PC-9 (cell line): ENCODE data around the gene ROBO4.

Experiments used
- CTCF ChIP-seq: fragments of 200-600 bp; sonication (generic); conservative IDR thresholded peaks from 2 replicates; pipeline ENCODE4 v1.6.1; 2017; ENCODE audit warnings: mixed run types, antibody characterized with exemption, mild to moderate bottlenecking, moderate library complexity
- EZH2 ChIP-seq: fragments of 200-600 bp; sonication (generic); IDR thresholded peaks from 2 replicates; pipeline ENCODE4 v1.8.0; 2017; ENCODE audit warnings: antibody characterized with exemption, low read depth

- TF ChIP-seq EZH2 (no peak), CTCF (no peak)
Measured at GRCh38 chr11:124859171-124859570, 38.5 kb downstream of the ROBO4 start.
